GM12878 (cell line): Measurements from ENCODE around the gene ZNF775. TPM values are rescaled to one million over a fixed set of nuclear protein-coding genes. Genes with fewer than 3 reads are reported as not detected.

Experiments used
- ATAC-seq: fragments of 200-7000 bp; cut with Tn5 transposase; 3 replicates; pipeline ENCODE4 v1.9.1; 2020; ENCODE audit warnings: mild to moderate bottlenecking, moderate library complexity
- BruUV-seq: library from RNA; stranded (reverse); fragments of 400-500 nt; replicated peaks from 2 replicates; lab custom pipeline; 2021; lab: Mats Ljungman, UMichigan
- CTCF ChIA-PET: fragments of 300-600 bp; sonication (Branson Sonifier 250); formaldehyde crosslinking; extraction: SDS; loops from one replicate; lab custom pipeline; 2021; ENCODE audit warnings: inconsistent platforms; lab: Yijun Ruan, JAX
- POLR2A ChIA-PET: fragments of 350-600 bp; formaldehyde crosslinking; extraction: SDS; loops from one replicate; lab custom pipeline; 2021; ENCODE audit warnings: inconsistent platforms; lab: Charles Lee
- RAD21 ChIA-PET: fragments of 300-600 bp; sonication (Branson Sonifier 250); formaldehyde crosslinking; loops from one replicate; lab custom pipeline; 2023; ENCODE audit warnings: antibody characterized with exemption; ENCODE audit not compliant: unreplicated experiment; lab: Charles Lee
- SMC1A ChIA-PET: fragments of 300-600 bp; sonication (Branson Sonifier 250); formaldehyde crosslinking; loops from one replicate; lab custom pipeline; 2023; ENCODE audit not compliant: unreplicated experiment, uncharacterized antibody; lab: Charles Lee
- DNase-seq: peaks from one replicate; pipeline ENCODE4 v3.0.0-alpha.2; 2011; ENCODE audit warnings: low read depth, low spot score
- FAIRE-seq: peaks from 3 replicates; lab custom pipeline; 2011; peaks lifted over from hg19 to GRCh38; lab: Jason Lieb, UNC
- H2AFZ ChIP-seq: 2 replicates; pipeline ENCODE4 v1.6.0; 2011; ENCODE audit warnings: low read depth, low read length, control low read depth; ENCODE audit not compliant: control insufficient read depth
- H3K27ac ChIP-seq: 2 replicates; pipeline ENCODE4 v1.5.1; 2011; ENCODE audit warnings: control low read depth; ENCODE audit not compliant: control insufficient read depth, insufficient read depth
- H3K27me3 ChIP-seq, 2 experiments: replicated peaks in 1 of 2; 2 replicates each; pipeline versions ENCODE4 v1.6.0 to v1.6.1; 2011; ENCODE audit warnings: low read length in 1 of 2; ENCODE audit not compliant: control insufficient read depth in 2 of 2, insufficient read depth in 2 of 2
- H3K36me3 ChIP-seq, 2 experiments: 2 replicates each; pipeline ENCODE4 v1.5.1; 2011; ENCODE audit warnings: low read length in 1 of 2; ENCODE audit not compliant: control insufficient read depth in 2 of 2, insufficient read depth in 2 of 2
- H3K4me1 ChIP-seq: 2 replicates; pipeline ENCODE4 v1.6.1; 2011; ENCODE audit warnings: mild to moderate bottlenecking, low read length, moderate library complexity, mixed read lengths; ENCODE audit not compliant: control insufficient read depth, insufficient read depth
- H3K4me2 ChIP-seq: 2 replicates; pipeline ENCODE4 v1.6.0; 2011; ENCODE audit warnings: control low read depth; ENCODE audit not compliant: control insufficient read depth, insufficient read depth
- H3K4me3 ChIP-seq: fragments of 200-600 bp; sonication (generic); 2 replicates; pipeline ENCODE4 v1.5.1; 2016
- H3K79me2 ChIP-seq: 2 replicates; pipeline ENCODE4 v1.6.0; 2011; ENCODE audit warnings: low read length; ENCODE audit not compliant: control insufficient read depth, insufficient read depth
- H3K9ac ChIP-seq: 2 replicates; pipeline ENCODE4 v1.8.0; 2011; ENCODE audit warnings: low read length, control low read depth, mixed read lengths; ENCODE audit not compliant: control insufficient read depth, insufficient read depth
- H3K9me3 ChIP-seq: replicated peaks from 3 replicates; pipeline ENCODE4 v1.5.1; 2011; ENCODE audit warnings: mild to moderate bottlenecking, low read length; ENCODE audit not compliant: control insufficient read depth, insufficient read depth
- H4K20me1 ChIP-seq: 2 replicates; pipeline ENCODE4 v1.6.0; 2011; ENCODE audit not compliant: control insufficient read depth, insufficient read depth
- CREB1 ChIP-seq: IDR thresholded peaks from 2 replicates; pipeline ENCODE4 v1.6.1; 2012; ENCODE audit warnings: low read depth, mild to moderate bottlenecking, inconsistent platforms
- MXI1 ChIP-seq: fragments of 150-350 bp; IDR thresholded peaks from 2 replicates; pipeline ENCODE4 v1.6.1; 2011; ENCODE audit warnings: low read depth, mild to moderate bottlenecking, inconsistent platforms, low read length, improper control_type of control experiment
- MYB ChIP-seq: fragments of 150-350 bp; IDR thresholded peaks from 2 replicates; pipeline ENCODE4 v1.6.1; 2014; ENCODE audit warnings: mild to moderate bottlenecking, low read depth, low read length, borderline replicate concordance
- NR2F1 ChIP-seq: fragments of 450-650 bp; conservative IDR thresholded peaks from 2 replicates; pipeline ENCODE4 v1.6.1; 2017; ENCODE audit warnings: mild to moderate bottlenecking
- POLR2AphosphoS5 ChIP-seq: IDR thresholded peaks from 2 replicates; pipeline ENCODE4 v1.6.1; 2011; ENCODE audit warnings: mild to moderate bottlenecking, low read length, inconsistent platforms
- RCOR1 ChIP-seq: conservative IDR thresholded peaks from 2 replicates; pipeline ENCODE4 v1.6.1; 2012; ENCODE audit warnings: low read depth, low read length, improper control_type of control experiment
- SMC3 ChIP-seq: IDR thresholded peaks from 2 replicates; pipeline ENCODE4 v1.6.1; 2011; ENCODE audit warnings: low read length, improper control_type of control experiment, borderline replicate concordance
- SREBF2 ChIP-seq: IDR thresholded peaks from 2 replicates; pipeline ENCODE4 v1.6.1; 2012; ENCODE audit warnings: mild to moderate bottlenecking, low read length
- WGBS: methylation state at CpG from one replicate; pipeline ENCODE4 v1.1.6; 2016; ENCODE audit warnings: low lambda C conversion rate; ENCODE audit not compliant: insufficient replicate concordance, insufficient coverage; ENCODE audit errors: missing lambda C conversion rate; 5-methylcytosine and 5-hydroxymethylcytosine counted together
- in situ Hi-C: fragments of 300-500 bp; cut with MboI; formaldehyde crosslinking; loops from 9 replicates; pipeline ENCODE4 v1.14.3; 2018; ENCODE audit warnings: mixed read lengths
- intact Hi-C: fragments of 100-400 bp; cut with micrococcal nuclease; formaldehyde crosslinking; loops from one replicate; pipeline ENCODE4 v1.14.2; 2022; ENCODE audit not compliant: unreplicated experiment
- polyA plus RNA-seq, 11 experiments: library from polyadenylated mRNA; depleted of rRNA in 4 of 11; unstranded in 6 of 11; stranded (reverse) in 5 of 11; fragments of >200 nt; fragmentation: Nextera tagmentation in 4 of 11; fragmentation: Illumina TruSeq in 1 of 11; extraction: Ambion mirVana in 4 of 11; extraction: Trizol in 1 of 11; gene quantifications; 1 replicate in 1 of 11; 2 replicates in 10 of 11; pipeline versions ENCODE4 v1.2.1 to v1.2.3, GENCODE V29; 2011 to 2016; ENCODE audit warnings: inconsistent platforms in 2 of 11, missing spikeins in 2 of 11, low read depth in 1 of 11
- total RNA-seq, 4 experiments: library from RNA; depleted of rRNA in 3 of 4; stranded (reverse); fragments of >200 nt in 3 of 4; fragmentation: Illumina TruSeq in 1 of 4; extraction: Trizol in 1 of 4; gene quantifications; 2 replicates each; pipeline versions ENCODE4 v1.2.1 to v1.2.3, GENCODE V29; 2013 to 2021
- TF ChIP-seq, protein P1 (sequence below): fragments of 450-650 bp; formaldehyde crosslinking; IDR thresholded peaks from 2 replicates; pipeline ENCODE4 v1.5.0; 2022; ENCODE audit warnings: mild to moderate bottlenecking, missing genetic modification characterization

The ZNF775 gene
- total and polyA plus RNA-seq, 10 of the 15 experiments (the other 5 are each of a cell fraction or from before 2014, with no cell fraction given) = 0.05 to 14.3 (median 2.1) TPM

DNA sequence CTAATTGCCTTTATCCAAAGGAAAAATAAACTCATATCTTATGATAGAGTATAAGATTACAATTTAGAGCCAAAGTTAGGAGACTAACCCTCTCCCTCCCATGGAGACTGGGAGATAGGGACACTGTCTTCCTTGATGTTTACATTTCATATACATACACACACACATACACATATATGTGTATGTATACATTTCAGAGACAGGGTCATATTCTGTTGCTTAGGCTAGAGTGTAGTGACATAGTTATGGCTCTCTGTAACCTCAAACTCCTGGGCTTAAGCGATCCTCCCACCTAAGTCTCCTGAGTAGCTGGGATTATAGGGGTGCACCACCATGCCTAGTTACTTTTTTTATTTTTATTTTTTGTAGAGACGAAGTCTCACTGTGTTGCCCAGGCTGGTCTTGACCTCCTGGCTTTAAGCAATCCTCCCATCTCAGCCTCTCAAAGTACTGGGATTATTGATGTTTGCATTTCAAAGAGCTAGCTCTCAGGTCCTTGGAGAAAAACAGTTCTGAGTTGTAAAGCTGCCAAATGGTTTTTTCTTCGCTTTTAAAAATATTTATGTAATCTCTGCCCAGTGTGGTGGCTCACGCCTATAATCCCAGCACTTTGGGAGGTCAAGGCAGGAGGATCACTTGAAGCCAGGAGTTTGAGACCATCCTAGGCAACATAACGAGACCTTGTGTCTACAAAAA, 18.6 kb upstream of the ZNF775 start:
- in situ Hi-C loops (loop anchor here (5.0 kb wide), 1 partner anchor 52 kb away; no protein-coding TSS in a partner anchor), intact Hi-C loops (no loop called here)
- Histone ChIP-seq H3K79me2 (no peaks in the 10 kb centered on the region), H3K27me3 (no peaks in the 10 kb centered on the region), H2AFZ (no peak overlapping the region), H3K4me1 (peaks cover 29% of the 10 kb centered on the region), H3K36me3 (no peaks in the 10 kb centered on the region), H3K4me2 (no peak overlapping the region), H3K9ac (no peak overlapping the region), H3K27ac (no peak overlapping the region), H3K9me3 (no peaks in the 10 kb centered on the region), H4K20me1 (no peaks in the 10 kb centered on the region), H3K4me3 (no peak overlapping the region)
- TF ChIP-seq SREBF2 (no peak), SMC3 (no peak), RCOR1 (no peak), MYB (no peak), MXI1 (no peak), POLR2AphosphoS5 (no peak), NR2F1 (no peak), CREB1 (no peak)
- TF ChIP-seq, protein P1, sequence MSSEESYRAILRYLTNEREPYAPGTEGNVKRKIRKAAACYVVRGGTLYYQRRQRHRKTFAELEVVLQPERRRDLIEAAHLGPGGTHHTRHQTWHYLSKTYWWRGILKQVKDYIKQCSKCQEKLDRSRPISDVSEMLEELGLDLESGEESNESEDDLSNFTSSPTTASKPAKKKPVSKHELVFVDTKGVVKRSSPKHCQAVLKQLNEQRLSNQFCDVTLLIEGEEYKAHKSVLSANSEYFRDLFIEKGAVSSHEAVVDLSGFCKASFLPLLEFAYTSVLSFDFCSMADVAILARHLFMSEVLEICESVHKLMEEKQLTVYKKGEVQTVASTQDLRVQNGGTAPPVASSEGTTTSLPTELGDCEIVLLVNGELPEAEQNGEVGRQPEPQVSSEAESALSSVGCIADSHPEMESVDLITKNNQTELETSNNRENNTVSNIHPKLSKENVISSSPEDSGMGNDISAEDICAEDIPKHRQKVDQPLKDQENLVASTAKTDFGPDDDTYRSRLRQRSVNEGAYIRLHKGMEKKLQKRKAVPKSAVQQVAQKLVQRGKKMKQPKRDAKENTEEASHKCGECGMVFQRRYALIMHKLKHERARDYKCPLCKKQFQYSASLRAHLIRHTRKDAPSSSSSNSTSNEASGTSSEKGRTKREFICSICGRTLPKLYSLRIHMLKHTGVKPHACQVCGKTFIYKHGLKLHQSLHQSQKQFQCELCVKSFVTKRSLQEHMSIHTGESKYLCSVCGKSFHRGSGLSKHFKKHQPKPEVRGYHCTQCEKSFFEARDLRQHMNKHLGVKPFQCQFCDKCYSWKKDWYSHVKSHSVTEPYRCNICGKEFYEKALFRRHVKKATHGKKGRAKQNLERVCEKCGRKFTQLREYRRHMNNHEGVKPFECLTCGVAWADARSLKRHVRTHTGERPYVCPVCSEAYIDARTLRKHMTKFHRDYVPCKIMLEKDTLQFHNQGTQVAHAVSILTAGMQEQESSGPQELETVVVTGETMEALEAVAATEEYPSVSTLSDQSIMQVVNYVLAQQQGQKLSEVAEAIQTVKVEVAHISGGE (CRISPR knock-in tag) = no peak
- RAD21 ChIA-PET = interaction anchor here (0.9 to 1.6 kb wide), 2 partner anchors 35 to 46 kb away, joined by 4 read pairs; no protein-coding TSS in a partner anchor
- SMC1A ChIA-PET = interaction anchor here (1.5 kb wide), 1 partner anchor 17 kb away, joined by 9 read pairs; no protein-coding TSS in a partner anchor
- 88% methylated on average over 5 of the region's 5 CpGs for WGBS
- no TSS peak for BruUV-seq
- FAIRE-seq = no peak
- CTCF ChIA-PET = interaction anchor here (1.0 kb wide), 1 partner anchor 17 kb away, joined by 5 read pairs; no protein-coding TSS in a partner anchor
- DNase-seq = no peak
- POLR2A ChIA-PET = no interaction called here
- no peak for ATAC-seq
